Omental fat pad (tissue), 4 donors: Measurements from ENCODE around the gene ULBP1. TPM values are rescaled to one million over a fixed set of nuclear protein-coding genes. Genes with fewer than 3 reads are reported as not detected.
"Not testable (repeated sequence)": the region's sequence is repeated elsewhere in the genome, so short reads cannot be mapped to it uniquely, and the experiment has no call there.

Source experiments
- ATAC-seq: fragments of 150-250 bp; one replicate; pipeline ENCODE4 v1.9.1; 2016; ENCODE audit warnings: mild to moderate bottlenecking, moderate library complexity; ENCODE audit not compliant: low FRiP score
- DNase-seq: peaks from one replicate; pipeline ENCODE4 v3.0.0-alpha.2; 2019; ENCODE audit warnings: low spot score
- CTCF ChIP-seq, 3 donors: fragments of 450-650 bp; IDR thresholded peaks; one replicate each; pipeline ENCODE4 v1.5.1; 2016 to 2017; ENCODE audit warnings: antibody characterized with exemption in 3 of 3, mild to moderate bottlenecking in 3 of 3, moderate library complexity in 2 of 3
- total RNA-seq, 4 donors: library from RNA; depleted of rRNA; stranded (reverse); fragments of >200 nt; gene quantifications; one replicate each; pipeline ENCODE4 v1.1.0, GENCODE V29; 2016

Gene ULBP1
- total RNA-seq, 4 donors from 2014 or later: 0.25 to 0.37 TPM; not detected in 2

GRCh38 chr6:149925974-149926777, 37.6 kb upstream of the ULBP1 start:
- peak in 2 of 3 donors; percentile 75 to 95 for TF ChIP-seq CTCF (IDR thresholded peaks at IDR 0.05)
- DNase-seq (peak; percentile 92), ATAC-seq (peak; percentile 90)

- DNase-seq, ATAC-seq: not testable (repeated sequence)
Measured at GRCh38 chr6:149927025-149927424, 36.7 kb upstream of the ULBP1 start.

DNA sequence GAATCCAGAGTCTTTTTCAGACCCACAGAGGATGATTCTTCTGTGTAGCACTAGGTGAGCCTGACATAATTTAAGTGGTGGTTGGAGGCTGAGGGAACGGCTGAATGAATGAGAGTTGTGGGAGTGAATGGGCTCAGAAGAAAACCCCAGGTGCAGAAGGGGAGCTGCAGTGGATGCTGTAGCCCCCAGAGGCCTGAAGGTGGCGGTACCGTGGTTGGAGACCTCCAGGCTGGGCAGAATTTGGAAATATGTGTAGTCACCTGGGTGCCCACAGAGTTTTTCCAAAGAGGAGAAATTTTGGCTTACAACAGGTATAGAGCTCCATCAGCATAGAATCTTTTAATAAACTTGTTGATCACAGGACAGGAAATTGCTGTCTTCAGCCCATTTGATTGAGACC, 34.3 kb upstream of the ULBP1 start:
- no peak for TF ChIP-seq CTCF (IDR thresholded peaks at IDR 0.05)
- DNase-seq: no peak
- ATAC-seq: no peak

DNA sequence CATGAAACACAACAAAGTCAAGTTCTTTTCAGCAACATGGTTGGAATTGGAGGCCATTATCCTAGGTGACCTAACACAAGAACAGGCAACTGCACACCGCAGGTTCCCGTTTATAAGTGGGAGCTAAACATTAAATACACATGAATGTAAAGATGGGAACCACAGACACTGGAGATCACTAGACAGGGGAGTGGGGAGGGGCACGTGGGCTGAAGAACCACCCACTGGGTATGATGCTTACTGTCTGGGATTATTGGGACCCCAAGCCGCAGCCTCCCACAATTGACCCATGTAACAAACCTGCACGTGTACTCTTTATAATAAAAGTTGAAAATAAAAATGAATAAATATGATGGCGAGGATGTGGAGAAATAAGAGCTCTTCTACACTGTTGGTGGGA, 32.2 kb upstream of the ULBP1 start:
- DNase-seq (no peak), ATAC-seq (no peak)
- TF ChIP-seq CTCF (IDR thresholded peaks at IDR 0.05): no peak

DNA sequence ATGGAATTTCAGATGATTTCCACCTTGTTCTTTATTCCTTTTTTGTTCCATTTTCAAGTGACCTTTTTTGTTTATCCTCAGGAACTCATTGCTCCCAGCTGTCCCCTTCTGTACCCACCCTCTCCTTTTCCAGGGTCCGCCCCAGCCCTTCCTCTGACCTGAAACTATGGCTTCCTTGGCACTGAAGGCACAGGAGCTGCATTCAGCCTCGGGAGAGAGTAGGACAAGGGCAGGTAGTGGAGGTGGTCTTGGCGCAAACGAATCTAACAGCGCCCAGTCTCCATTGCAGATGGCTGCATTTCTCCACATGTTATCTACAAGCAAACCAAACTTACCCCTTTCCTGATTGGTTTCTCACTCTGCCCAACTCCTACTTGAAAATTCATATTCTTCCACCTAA, 30.7 kb upstream of the ULBP1 start:
- DNase-seq (no peak), ATAC-seq (no peak)
- TF ChIP-seq CTCF (IDR thresholded peaks at IDR 0.05): no peak

- ATAC-seq (no peak), DNase-seq (no peak)
- no peak for TF ChIP-seq CTCF (IDR thresholded peaks at IDR 0.05)
Measured at GRCh38 chr6:149933461-149933860, 30.3 kb upstream of the ULBP1 start.

- peak in 1 of 3 donors; percentile 35 for TF ChIP-seq CTCF (IDR thresholded peaks at IDR 0.05)
- ATAC-seq (no peak), DNase-seq (peak; percentile 89)
Measured at GRCh38 chr6:149934249-149935156, 29.2 kb upstream of the ULBP1 start.
